ENCODE data around the gene OR5K1. TPM values are rescaled to one million over a fixed set of nuclear protein-coding genes. Genes with fewer than 3 reads are reported as not detected.

OR5K1 gene
- total and polyA plus RNA-seq, 2 donors (not counting 1 experiment from before 2014, with no cell fraction given) = not detected

- DNase-seq (no peak), ATAC-seq (ENCODE audit: low read depth) (no peak)
- H3K9me3 Mint-ChIP-seq (ENCODE audit: insufficient read depth) = peaks cover 3% of the 10 kb centered on the region
- Histone ChIP-seq H3K36me3 (replicated peaks in 1 of 2; ENCODE audit: control extremely low read depth in 1 of 2, control insufficient read depth in 1 of 2, extremely low read depth in 1 of 2, insufficient read depth in 2 of 2, low read length in 1 of 2) (no peaks in the 10 kb centered on the region), H3K9ac (ENCODE audit: low read length) (no peak overlapping the region), H2AFZ (ENCODE audit: insufficient read depth, low read depth, low read length, poor library complexity, severe bottlenecking) (no peak overlapping the region), H3K79me2 (ENCODE audit: control insufficient read depth, insufficient read depth, low read length) (no peaks in the 10 kb centered on the region), H3K4me2 (replicated peaks; ENCODE audit: low read depth, low read length, poor library complexity, severe bottlenecking) (no peak overlapping the region), H3K4me3 (ENCODE audit: control extremely low read depth in 1 of 5, extremely low read depth in 1 of 5, insufficient read depth in 1 of 5, low read depth in 2 of 5, low read length in 4 of 5) (no peak overlapping the region), H3K27ac (ENCODE audit: low read length in 2 of 2) (no peak overlapping the region), H3K4me1 (ENCODE audit: control insufficient read depth in 2 of 2, insufficient read depth in 2 of 2, low read length in 2 of 2) (no peaks in the 10 kb centered on the region), H3K27me3 (replicated peaks in 1 of 4; ENCODE audit: control extremely low read depth in 1 of 4, control insufficient read depth in 3 of 4, insufficient read depth in 4 of 4, low read length in 3 of 4) (no peaks in the 10 kb centered on the region), H4K20me1 (ENCODE audit: control insufficient read depth, insufficient read depth, low read length, poor library complexity, severe bottlenecking) (no peaks in the 10 kb centered on the region), H3K9me3 (ENCODE audit: control extremely low read depth in 1 of 3, control insufficient read depth in 2 of 3, insufficient read depth in 1 of 3, low read length in 2 of 3) (no peaks in the 10 kb centered on the region)
- H3K4me1 Mint-ChIP-seq = no peaks in the 10 kb centered on the region
- H3K27ac Mint-ChIP-seq = no peak overlapping the region
- intact Hi-C loops (cut with micrococcal nuclease) = no loop called here
- no peak for TF ChIP-seq EZH2 (IDR thresholded peaks at IDR 0.05; ENCODE audit: borderline replicate concordance, insufficient read depth, low read depth, low read length, poor library complexity, severe bottlenecking)
- TF ChIP-seq, protein P1, sequence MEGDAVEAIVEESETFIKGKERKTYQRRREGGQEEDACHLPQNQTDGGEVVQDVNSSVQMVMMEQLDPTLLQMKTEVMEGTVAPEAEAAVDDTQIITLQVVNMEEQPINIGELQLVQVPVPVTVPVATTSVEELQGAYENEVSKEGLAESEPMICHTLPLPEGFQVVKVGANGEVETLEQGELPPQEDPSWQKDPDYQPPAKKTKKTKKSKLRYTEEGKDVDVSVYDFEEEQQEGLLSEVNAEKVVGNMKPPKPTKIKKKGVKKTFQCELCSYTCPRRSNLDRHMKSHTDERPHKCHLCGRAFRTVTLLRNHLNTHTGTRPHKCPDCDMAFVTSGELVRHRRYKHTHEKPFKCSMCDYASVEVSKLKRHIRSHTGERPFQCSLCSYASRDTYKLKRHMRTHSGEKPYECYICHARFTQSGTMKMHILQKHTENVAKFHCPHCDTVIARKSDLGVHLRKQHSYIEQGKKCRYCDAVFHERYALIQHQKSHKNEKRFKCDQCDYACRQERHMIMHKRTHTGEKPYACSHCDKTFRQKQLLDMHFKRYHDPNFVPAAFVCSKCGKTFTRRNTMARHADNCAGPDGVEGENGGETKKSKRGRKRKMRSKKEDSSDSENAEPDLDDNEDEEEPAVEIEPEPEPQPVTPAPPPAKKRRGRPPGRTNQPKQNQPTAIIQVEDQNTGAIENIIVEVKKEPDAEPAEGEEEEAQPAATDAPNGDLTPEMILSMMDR (IDR thresholded peaks at IDR 0.05) = no peak
- POLR2A ChIA-PET = no interaction called here
- H3K4me3 Mint-ChIP-seq = no peak overlapping the region
- H3K27me3 Mint-ChIP-seq = no peaks in the 10 kb centered on the region
- CTCF ChIA-PET = no interaction called here
Measured at GRCh38 chr3:98453827-98454226, 9.2 kb upstream of the OR5K1 start.

GRCh38 chr3:98454929-98455328 lies 8.1 kb upstream of the OR5K1 start:
- ChIA-PET POLR2A (no interaction called here), CTCF (interaction anchor here (0.6 kb wide), 1 partner anchor 1978 kb away, joined by 3 read pairs; no protein-coding TSS in a partner anchor)
- peaks cover 4% of the 10 kb centered on the region for H3K9me3 Mint-ChIP-seq (ENCODE audit: insufficient read depth)
- Histone ChIP-seq H3K27me3 (replicated peaks in 1 of 4; ENCODE audit: control extremely low read depth in 1 of 4, control insufficient read depth in 3 of 4, insufficient read depth in 4 of 4, low read length in 3 of 4) (no peaks in the 10 kb centered on the region), H3K27ac (ENCODE audit: low read length in 2 of 2) (no peak overlapping the region), H3K9me3 (ENCODE audit: control extremely low read depth in 1 of 3, control insufficient read depth in 2 of 3, insufficient read depth in 1 of 3, low read length in 2 of 3) (no peaks in the 10 kb centered on the region), H3K9ac (ENCODE audit: low read length) (no peak overlapping the region), H4K20me1 (ENCODE audit: control insufficient read depth, insufficient read depth, low read length, poor library complexity, severe bottlenecking) (no peaks in the 10 kb centered on the region), H3K4me1 (ENCODE audit: control insufficient read depth in 2 of 2, insufficient read depth in 2 of 2, low read length in 2 of 2) (no peaks in the 10 kb centered on the region), H3K4me2 (replicated peaks; ENCODE audit: low read depth, low read length, poor library complexity, severe bottlenecking) (no peak overlapping the region), H3K36me3 (replicated peaks in 1 of 2; ENCODE audit: control extremely low read depth in 1 of 2, control insufficient read depth in 1 of 2, extremely low read depth in 1 of 2, insufficient read depth in 2 of 2, low read length in 1 of 2) (no peaks in the 10 kb centered on the region), H2AFZ (ENCODE audit: insufficient read depth, low read depth, low read length, poor library complexity, severe bottlenecking) (no peak overlapping the region), H3K79me2 (ENCODE audit: control insufficient read depth, insufficient read depth, low read length) (no peaks in the 10 kb centered on the region), H3K4me3 (ENCODE audit: control extremely low read depth in 1 of 5, extremely low read depth in 1 of 5, insufficient read depth in 1 of 5, low read depth in 2 of 5, low read length in 4 of 5) (no peak overlapping the region)
- TF ChIP-seq EZH2 (IDR thresholded peaks at IDR 0.05; ENCODE audit: borderline replicate concordance, insufficient read depth, low read depth, low read length, poor library complexity, severe bottlenecking) = no peak
- TF ChIP-seq, protein P1 (IDR thresholded peaks at IDR 0.05) = no peak
- WGBS (ENCODE audit: insufficient coverage) = no CpG with 5 or more reads among the region's 1 CpG
- no peaks in the 10 kb centered on the region for H3K27me3 Mint-ChIP-seq
- no peak overlapping the region for H3K4me3 Mint-ChIP-seq
- ATAC-seq (ENCODE audit: low read depth) = no peak
- no peak for DNase-seq
- H3K27ac Mint-ChIP-seq = no peak overlapping the region
- intact Hi-C loops (cut with micrococcal nuclease) = no loop called here
- H3K4me1 Mint-ChIP-seq = no peaks in the 10 kb centered on the region

All from B cell (primary cell).